ENCODE data around the gene CLPTM1.
A peak's percentile ranks its signal among the peaks of the same experiment; 100 is the strongest.
"Not testable (repeated sequence)": the region's sequence is repeated elsewhere in the genome, so short reads cannot be mapped to it uniquely, and the experiment has no call there.

CLPTM1 gene

GRCh38 chr19:44908074-44908835, 46.9 kb upstream of the CLPTM1 start:
- Histone ChIP-seq H3K4me2 (ENCODE audit: low read length, poor library complexity, severe bottlenecking) (no peak overlapping the region), H3K27me3 (ENCODE audit: control insufficient read depth in 1 of 2, insufficient read depth in 1 of 2, low read length in 2 of 2) (peaks cover 0 to 10% of the 10 kb centered on the region in 2 experiments), H3K4ac (ENCODE audit: low read depth in 1 of 2, low read length in 2 of 2) (no peak overlapping the region), H3K79me1 (replicated peaks; ENCODE audit: low read length, poor library complexity, severe bottlenecking) (no peaks in the 10 kb centered on the region), H4K8ac (ENCODE audit: low read length) (no peak overlapping the region), H4K91ac (ENCODE audit: low read length) (no peak overlapping the region), H3K4me1 (ENCODE audit: control insufficient read depth, insufficient read depth, low read depth, low read length) (peaks cover 24% of the 10 kb centered on the region), H2AFZ (ENCODE audit: low read depth, low read length) (no peak overlapping the region), H2BK120ac (ENCODE audit: low read depth, low read length) (no peak overlapping the region), H2AK5ac (ENCODE audit: low read length, severe bottlenecking) (no peak overlapping the region), H2BK15ac (ENCODE audit: low read depth, poor library complexity, severe bottlenecking) (no peak overlapping the region), H3K36me3 (ENCODE audit: control insufficient read depth in 1 of 2, insufficient read depth in 2 of 2, low read depth in 1 of 2, low read length in 2 of 2) (peaks cover 0 to 21% of the 10 kb centered on the region in 2 experiments), H3K4me3 (ENCODE audit: insufficient read depth in 1 of 2, low read depth in 1 of 2, low read length in 2 of 2) (no peak overlapping the region), H3K9me3 (ENCODE audit: control insufficient read depth, low read length) (no peaks in the 10 kb centered on the region), H2BK5ac (ENCODE audit: low read depth, low read length, poor library complexity, severe bottlenecking) (no peak overlapping the region), H3K9ac (ENCODE audit: low read length) (no peak overlapping the region), H3K14ac (ENCODE audit: low read length in 2 of 2) (no peak overlapping the region), H3K18ac (ENCODE audit: low read depth in 1 of 2, low read length in 2 of 2) (no peak overlapping the region), H3K23ac (ENCODE audit: low read length in 2 of 2) (peak overlapping the region in 1 of 2 experiments; percentile 15), H2BK12ac (ENCODE audit: low read length in 2 of 2) (no peak overlapping the region), H3K27ac (ENCODE audit: low read length, poor library complexity, severe bottlenecking) (no peak overlapping the region)
- no peak for DNase-seq
- WGBS: 95% methylated on average over 46 of the region's 46 CpGs

- no peak overlapping the region for H3K9ac ChIP-seq (ENCODE audit: low read length)
- no peak overlapping the region for H2BK15ac ChIP-seq (ENCODE audit: low read depth, poor library complexity, severe bottlenecking)
- H3K4me3 ChIP-seq (ENCODE audit: insufficient read depth in 1 of 2, low read depth in 1 of 2, low read length in 2 of 2): no peak overlapping the region
- H3K9me3 ChIP-seq (ENCODE audit: control insufficient read depth, low read length): no peaks in the 10 kb centered on the region
- H3K23ac ChIP-seq (ENCODE audit: low read length in 2 of 2): no peak overlapping the region
- H3K36me3 ChIP-seq (ENCODE audit: control insufficient read depth in 1 of 2, insufficient read depth in 2 of 2, low read depth in 1 of 2, low read length in 2 of 2): peaks cover 0 to 20% of the 10 kb centered on the region in 2 experiments
- no peak overlapping the region for H2BK120ac ChIP-seq (ENCODE audit: low read depth, low read length)
- H2AK5ac ChIP-seq (ENCODE audit: low read length, severe bottlenecking): no peak overlapping the region
- 95% methylated on average over 38 of the region's 44 CpGs for WGBS
- DNase-seq: no peak
- H3K4me1 ChIP-seq (ENCODE audit: control insufficient read depth, insufficient read depth, low read depth, low read length): peaks cover 24% of the 10 kb centered on the region
- H4K8ac ChIP-seq (ENCODE audit: low read length): no peak overlapping the region
- no peak overlapping the region for H4K91ac ChIP-seq (ENCODE audit: low read length)
- H2BK12ac ChIP-seq (ENCODE audit: low read length in 2 of 2): no peak overlapping the region
- no peak overlapping the region for H3K27ac ChIP-seq (ENCODE audit: low read length, poor library complexity, severe bottlenecking)
- H2AFZ ChIP-seq (ENCODE audit: low read depth, low read length): no peak overlapping the region
- no peak overlapping the region for H3K14ac ChIP-seq (ENCODE audit: low read length in 2 of 2)
- peaks cover 0 to 10% of the 10 kb centered on the region in 2 experiments for H3K27me3 ChIP-seq (ENCODE audit: control insufficient read depth in 1 of 2, insufficient read depth in 1 of 2, low read length in 2 of 2)
- no peak overlapping the region for H3K18ac ChIP-seq (ENCODE audit: low read depth in 1 of 2, low read length in 2 of 2)
- H3K4me2 ChIP-seq (ENCODE audit: low read length, poor library complexity, severe bottlenecking): no peak overlapping the region
- no peaks in the 10 kb centered on the region for H3K79me1 ChIP-seq (replicated peaks; ENCODE audit: low read length, poor library complexity, severe bottlenecking)
- H3K4ac ChIP-seq (ENCODE audit: low read depth in 1 of 2, low read length in 2 of 2): no peak overlapping the region
- H2BK5ac ChIP-seq (ENCODE audit: low read depth, low read length, poor library complexity, severe bottlenecking): no peak overlapping the region
Measured at GRCh38 chr19:44908836-44909261, 46.3 kb upstream of the CLPTM1 start.

GRCh38 chr19:44909775-44910174, 45.4 kb upstream of the CLPTM1 start:
- no peak overlapping the region for H2AK5ac ChIP-seq (ENCODE audit: low read length, severe bottlenecking)
- DNase-seq: no peak
- H3K4me1 ChIP-seq (ENCODE audit: control insufficient read depth, insufficient read depth, low read depth, low read length): peaks cover 29% of the 10 kb centered on the region
- H2BK5ac ChIP-seq (ENCODE audit: low read depth, low read length, poor library complexity, severe bottlenecking): no peak overlapping the region
- no peak overlapping the region for H3K4ac ChIP-seq (ENCODE audit: low read depth in 1 of 2, low read length in 2 of 2)
- no peak overlapping the region for H3K4me2 ChIP-seq (ENCODE audit: low read length, poor library complexity, severe bottlenecking)
- no peak overlapping the region for H2BK12ac ChIP-seq (ENCODE audit: low read length in 2 of 2)
- H3K79me1 ChIP-seq (replicated peaks; ENCODE audit: low read length, poor library complexity, severe bottlenecking): no peaks in the 10 kb centered on the region
- no peak overlapping the region for H2AFZ ChIP-seq (ENCODE audit: low read depth, low read length)
- H3K27me3 ChIP-seq (ENCODE audit: control insufficient read depth in 1 of 2, insufficient read depth in 1 of 2, low read length in 2 of 2): peaks cover 0 to 10% of the 10 kb centered on the region in 2 experiments
- H3K23ac ChIP-seq (ENCODE audit: low read length in 2 of 2): no peak overlapping the region
- H3K36me3 ChIP-seq (ENCODE audit: control insufficient read depth in 1 of 2, insufficient read depth in 2 of 2, low read depth in 1 of 2, low read length in 2 of 2): peaks cover 0 to 15% of the 10 kb centered on the region in 2 experiments
- H3K9me3 ChIP-seq (ENCODE audit: control insufficient read depth, low read length): no peaks in the 10 kb centered on the region
- no peak overlapping the region for H3K18ac ChIP-seq (ENCODE audit: low read depth in 1 of 2, low read length in 2 of 2)
- H2BK120ac ChIP-seq (ENCODE audit: low read depth, low read length): no peak overlapping the region
- peak overlapping the region; percentile 18 for H3K9ac ChIP-seq (ENCODE audit: low read length)
- H3K4me3 ChIP-seq (ENCODE audit: insufficient read depth in 1 of 2, low read depth in 1 of 2, low read length in 2 of 2): no peak overlapping the region
- H3K14ac ChIP-seq (ENCODE audit: low read length in 2 of 2): no peak overlapping the region
- no peak overlapping the region for H4K91ac ChIP-seq (ENCODE audit: low read length)
- no peak overlapping the region for H3K27ac ChIP-seq (ENCODE audit: low read length, poor library complexity, severe bottlenecking)
- no peak overlapping the region for H4K8ac ChIP-seq (ENCODE audit: low read length)
- H2BK15ac ChIP-seq (ENCODE audit: low read depth, poor library complexity, severe bottlenecking): no peak overlapping the region
- WGBS: 94% methylated on average over 3 of the region's 5 CpGs

- not testable (repeated sequence) for H4K8ac ChIP-seq (ENCODE audit: low read length); H3K18ac ChIP-seq (ENCODE audit: low read depth in 1 of 2, low read length in 2 of 2); H3K14ac ChIP-seq (ENCODE audit: low read length in 2 of 2); H3K23ac ChIP-seq (ENCODE audit: low read length in 2 of 2); H3K79me1 ChIP-seq (replicated peaks; ENCODE audit: low read length, poor library complexity, severe bottlenecking); H2AFZ ChIP-seq (ENCODE audit: low read depth, low read length); H3K27me3 ChIP-seq (ENCODE audit: control insufficient read depth in 1 of 2, insufficient read depth in 1 of 2, low read length in 2 of 2); H3K27ac ChIP-seq (ENCODE audit: low read length, poor library complexity, severe bottlenecking); H3K4ac ChIP-seq (ENCODE audit: low read depth in 1 of 2, low read length in 2 of 2); H3K4me2 ChIP-seq (ENCODE audit: low read length, poor library complexity, severe bottlenecking); DNase-seq; H3K9me3 ChIP-seq (ENCODE audit: control insufficient read depth, low read length); H2BK12ac ChIP-seq (ENCODE audit: low read length in 2 of 2); H3K9ac ChIP-seq (ENCODE audit: low read length); H2BK120ac ChIP-seq (ENCODE audit: low read depth, low read length); H3K4me3 ChIP-seq (ENCODE audit: insufficient read depth in 1 of 2, low read depth in 1 of 2, low read length in 2 of 2); H2BK5ac ChIP-seq (ENCODE audit: low read depth, low read length, poor library complexity, severe bottlenecking); H2AK5ac ChIP-seq (ENCODE audit: low read length, severe bottlenecking)
- Histone ChIP-seq H4K91ac (ENCODE audit: low read length) (peak overlapping the region; percentile 18), H2BK15ac (ENCODE audit: low read depth, poor library complexity, severe bottlenecking) (peak overlapping the region; percentile 89), H3K4me1 (ENCODE audit: control insufficient read depth, insufficient read depth, low read depth, low read length) (peaks cover 17% of the 10 kb centered on the region), H3K36me3 (ENCODE audit: control insufficient read depth in 1 of 2, insufficient read depth in 2 of 2, low read depth in 1 of 2, low read length in 2 of 2) (peaks cover 0 to 15% of the 10 kb centered on the region in 2 experiments)
- WGBS: 99% methylated on average over 5 of the region's 6 CpGs
Measured at GRCh38 chr19:44911896-44912295, 43.3 kb upstream of the CLPTM1 start.

Data from mesenchymal stem cell (in vitro differentiated cells and primary cell).